GM12878 (cell line): ENCODE measurements around the gene HTT-AS. TPM values are rescaled to one million over a fixed set of nuclear protein-coding genes. Genes with fewer than 3 reads are reported as not detected.

Experiments
- ATAC-seq: fragments of 200-7000 bp; cut with Tn5 transposase; 3 replicates; pipeline ENCODE4 v1.9.1; 2020; ENCODE audit warnings: mild to moderate bottlenecking, moderate library complexity
- Bru-seq: library from RNA; stranded (reverse); fragments of 400-500 nt; gene quantifications from one replicate; lab custom pipeline; 2021; lab: Mats Ljungman, UMichigan
- BruChase-seq, 2 experiments: library from RNA; stranded (reverse); fragments of 400-500 nt; gene quantifications; one replicate each; lab custom pipeline; 2021; lab: Mats Ljungman, UMichigan
- BruUV-seq: library from RNA; stranded (reverse); fragments of 400-500 nt; replicated peaks from 2 replicates; lab custom pipeline; 2021; lab: Mats Ljungman, UMichigan
- CTCF ChIA-PET: fragments of 300-600 bp; sonication (Branson Sonifier 250); formaldehyde crosslinking; extraction: SDS; loops from one replicate; lab custom pipeline; 2021; ENCODE audit warnings: inconsistent platforms; lab: Yijun Ruan, JAX
- POLR2A ChIA-PET: fragments of 350-600 bp; formaldehyde crosslinking; extraction: SDS; loops from one replicate; lab custom pipeline; 2021; ENCODE audit warnings: inconsistent platforms; lab: Charles Lee
- RAD21 ChIA-PET: fragments of 300-600 bp; sonication (Branson Sonifier 250); formaldehyde crosslinking; loops from one replicate; lab custom pipeline; 2023; ENCODE audit warnings: antibody characterized with exemption; ENCODE audit not compliant: unreplicated experiment; lab: Charles Lee
- SMC1A ChIA-PET: fragments of 300-600 bp; sonication (Branson Sonifier 250); formaldehyde crosslinking; loops from one replicate; lab custom pipeline; 2023; ENCODE audit not compliant: unreplicated experiment, uncharacterized antibody; lab: Charles Lee
- DNase-seq: peaks from one replicate; pipeline ENCODE4 v3.0.0-alpha.2; 2011; ENCODE audit warnings: low read depth, low spot score
- FAIRE-seq: peaks from 3 replicates; lab custom pipeline; 2011; peaks lifted over from hg19 to GRCh38; lab: Jason Lieb, UNC
- H2AFZ ChIP-seq: 2 replicates; pipeline ENCODE4 v1.6.0; 2011; ENCODE audit warnings: low read depth, low read length, control low read depth; ENCODE audit not compliant: control insufficient read depth
- H3K27ac ChIP-seq: 2 replicates; pipeline ENCODE4 v1.5.1; 2011; ENCODE audit warnings: control low read depth; ENCODE audit not compliant: control insufficient read depth, insufficient read depth
- H3K27me3 ChIP-seq, 2 experiments: replicated peaks in 1 of 2; 2 replicates each; pipeline versions ENCODE4 v1.6.0 to v1.6.1; 2011; ENCODE audit warnings: low read length in 1 of 2; ENCODE audit not compliant: control insufficient read depth in 2 of 2, insufficient read depth in 2 of 2
- H3K36me3 ChIP-seq, 2 experiments: 2 replicates each; pipeline ENCODE4 v1.5.1; 2011; ENCODE audit warnings: low read length in 1 of 2; ENCODE audit not compliant: control insufficient read depth in 2 of 2, insufficient read depth in 2 of 2
- H3K4me1 ChIP-seq: 2 replicates; pipeline ENCODE4 v1.6.1; 2011; ENCODE audit warnings: mild to moderate bottlenecking, low read length, moderate library complexity, mixed read lengths; ENCODE audit not compliant: control insufficient read depth, insufficient read depth
- H3K4me2 ChIP-seq: 2 replicates; pipeline ENCODE4 v1.6.0; 2011; ENCODE audit warnings: control low read depth; ENCODE audit not compliant: control insufficient read depth, insufficient read depth
- H3K4me3 ChIP-seq: fragments of 200-600 bp; sonication (generic); 2 replicates; pipeline ENCODE4 v1.5.1; 2016
- H3K79me2 ChIP-seq: 2 replicates; pipeline ENCODE4 v1.6.0; 2011; ENCODE audit warnings: low read length; ENCODE audit not compliant: control insufficient read depth, insufficient read depth
- H3K9ac ChIP-seq: 2 replicates; pipeline ENCODE4 v1.8.0; 2011; ENCODE audit warnings: low read length, control low read depth, mixed read lengths; ENCODE audit not compliant: control insufficient read depth, insufficient read depth
- H3K9me3 ChIP-seq: replicated peaks from 3 replicates; pipeline ENCODE4 v1.5.1; 2011; ENCODE audit warnings: mild to moderate bottlenecking, low read length; ENCODE audit not compliant: control insufficient read depth, insufficient read depth
- H4K20me1 ChIP-seq: 2 replicates; pipeline ENCODE4 v1.6.0; 2011; ENCODE audit not compliant: control insufficient read depth, insufficient read depth
- BCLAF1 ChIP-seq: fragments of 450-650 bp; IDR thresholded peaks from 2 replicates; pipeline ENCODE4 v1.6.1; 2017; ENCODE audit warnings: antibody characterized with exemption, mild to moderate bottlenecking, moderate library complexity
- CHD1 ChIP-seq: IDR thresholded peaks from 2 replicates; pipeline ENCODE4 v1.6.1; 2012; ENCODE audit warnings: low read depth, low read length, improper control_type of control experiment
- CHD4 ChIP-seq: fragments of 200-600 bp; sonication (generic); IDR thresholded peaks from 2 replicates; pipeline ENCODE4 v1.6.1; 2016; ENCODE audit warnings: mild to moderate bottlenecking
- EP300 ChIP-seq, 2 experiments: fragments of 150-350 bp in 1 of 2; IDR thresholded peaks; 2 replicates each; pipeline ENCODE4 v1.6.1; 2011 to 2012; ENCODE audit warnings: low read depth in 2 of 2, low read length in 2 of 2, borderline replicate concordance in 1 of 2, improper control_type of control experiment in 1 of 2, inconsistent platforms in 1 of 2; ENCODE audit not compliant: control insufficient read depth in 1 of 2
- ETV6 ChIP-seq, 2 experiments: fragments of 450-650 bp in 1 of 2; IDR thresholded peaks in 1 of 2; conservative IDR thresholded peaks in 1 of 2; 2 replicates each; pipeline ENCODE4 v1.6.1; 2014; ENCODE audit warnings: antibody characterized with exemption in 1 of 2, borderline replicate concordance in 1 of 2, low read depth in 1 of 2, mild to moderate bottlenecking in 1 of 2, moderate library complexity in 1 of 2
- FOXM1 ChIP-seq: IDR thresholded peaks from 2 replicates; pipeline ENCODE4 v1.6.1; 2012; ENCODE audit warnings: low read depth, mild to moderate bottlenecking, inconsistent platforms, low read length, moderate library complexity
- MEF2A ChIP-seq: IDR thresholded peaks from 2 replicates; pipeline ENCODE4 v1.6.1; 2011; ENCODE audit warnings: low read depth, mild to moderate bottlenecking, low read length, moderate library complexity; ENCODE audit not compliant: insufficient read depth
- MEF2B ChIP-seq: fragments of 450-650 bp; IDR thresholded peaks from 2 replicates; pipeline ENCODE4 v1.6.1; 2018; ENCODE audit warnings: mild to moderate bottlenecking, moderate library complexity; ENCODE audit not compliant: partially characterized antibody, poor library complexity, severe bottlenecking
- MTA2 ChIP-seq: fragments of 450-650 bp; IDR thresholded peaks from 2 replicates; pipeline ENCODE4 v1.6.1; 2016; ENCODE audit warnings: low read depth, mild to moderate bottlenecking, moderate library complexity
- NFXL1 ChIP-seq: fragments of 450-650 bp; IDR thresholded peaks from 2 replicates; pipeline ENCODE4 v1.6.1; 2017; ENCODE audit warnings: antibody characterized with exemption, mild to moderate bottlenecking, borderline replicate concordance
- PML ChIP-seq: IDR thresholded peaks from 2 replicates; pipeline ENCODE4 v1.6.1; 2012; ENCODE audit warnings: low read length, inconsistent platforms
- SMARCA5 ChIP-seq: fragments of 450-650 bp; IDR thresholded peaks from 2 replicates; pipeline ENCODE4 v1.6.1; 2017; ENCODE audit warnings: mild to moderate bottlenecking
- STAT3 ChIP-seq: IDR thresholded peaks from 2 replicates; pipeline ENCODE4 v1.6.1; 2011; ENCODE audit warnings: low read depth, low read length, improper control_type of control experiment
- SUPT20H ChIP-seq: IDR thresholded peaks from 2 replicates; pipeline ENCODE4 v1.6.1; 2011; ENCODE audit warnings: low read depth, mild to moderate bottlenecking, low read length, moderate library complexity, borderline replicate concordance; ENCODE audit not compliant: control insufficient read depth
- YY1 ChIP-seq: IDR thresholded peaks from 2 replicates; pipeline ENCODE4 v1.6.1; 2011; ENCODE audit warnings: low read depth, mild to moderate bottlenecking, low read length
- ZNF207 ChIP-seq: fragments of 450-650 bp; IDR thresholded peaks from 2 replicates; pipeline ENCODE4 v1.6.1; 2014; ENCODE audit warnings: antibody characterized with exemption, mild to moderate bottlenecking, borderline replicate concordance
- ZNF384 ChIP-seq: IDR thresholded peaks from 2 replicates; pipeline ENCODE4 v1.6.1; 2012; ENCODE audit warnings: low read depth, mild to moderate bottlenecking, low read length, improper control_type of control experiment, borderline replicate concordance
- WGBS: methylation state at CpG from one replicate; pipeline ENCODE4 v1.1.6; 2016; ENCODE audit warnings: low lambda C conversion rate; ENCODE audit not compliant: insufficient replicate concordance, insufficient coverage; ENCODE audit errors: missing lambda C conversion rate; 5-methylcytosine and 5-hydroxymethylcytosine counted together
- in situ Hi-C: fragments of 300-500 bp; cut with MboI; formaldehyde crosslinking; loops from 9 replicates; pipeline ENCODE4 v1.14.3; 2018; ENCODE audit warnings: mixed read lengths
- intact Hi-C: fragments of 100-400 bp; cut with micrococcal nuclease; formaldehyde crosslinking; loops from one replicate; pipeline ENCODE4 v1.14.2; 2022; ENCODE audit not compliant: unreplicated experiment
- long read RNA-seq, 2 experiments: library from polyadenylated mRNA; unstranded; transcript quantifications; one replicate each; pipeline ENCODE4 v2.0.0, GENCODE V29; 2019 to 2020
- polyA minus RNA-seq, 3 experiments: library from RNA; depleted of rRNA, polyadenylated mRNA; stranded (reverse); fragments of >200 nt; gene quantifications; 2 replicates each; pipeline ENCODE4 v1.2.3, GENCODE V29; 2011
- polyA plus RNA-seq, 11 experiments: library from polyadenylated mRNA; depleted of rRNA in 4 of 11; unstranded in 6 of 11; stranded (reverse) in 5 of 11; fragments of >200 nt; fragmentation: Nextera tagmentation in 4 of 11; fragmentation: Illumina TruSeq in 1 of 11; extraction: Ambion mirVana in 4 of 11; extraction: Trizol in 1 of 11; gene quantifications; 1 replicate in 1 of 11; 2 replicates in 10 of 11; pipeline versions ENCODE4 v1.2.1 to v1.2.3, GENCODE V29; 2011 to 2016; ENCODE audit warnings: inconsistent platforms in 2 of 11, missing spikeins in 2 of 11, low read depth in 1 of 11
- total RNA-seq, 4 experiments: library from RNA; depleted of rRNA in 3 of 4; stranded (reverse); fragments of >200 nt in 3 of 4; fragmentation: Illumina TruSeq in 1 of 4; extraction: Trizol in 1 of 4; gene quantifications; 2 replicates each; pipeline versions ENCODE4 v1.2.1 to v1.2.3, GENCODE V29; 2013 to 2021

Gene HTT-AS
- total RNA-seq (2013; cell fraction: nucleolus; rRNA removed), result not detected in 2 replicates
- total RNA-seq (2014; rRNA removed) (not detected in 2 replicates), total RNA-seq (2014; rRNA removed; fragmentation: Illumina TruSeq; extraction: Trizol) (not detected in 2 replicates), total RNA-seq (2021) (not detected in 2 replicates), polyA plus RNA-seq (2011; rRNA removed) (not detected in 2 replicates), polyA plus RNA-seq (2014; fragmentation: Illumina TruSeq; extraction: Trizol) (not detected in 2 replicates), polyA plus RNA-seq (2014; fragmentation: Nextera tagmentation; extraction: Ambion mirVana) (not detected), polyA plus RNA-seq (2014; rRNA removed) (not detected in 2 replicates), polyA plus RNA-seq (2016; fragmentation: Nextera tagmentation; extraction: Ambion mirVana) (not detected), polyA minus RNA-seq (2011; rRNA and poly(A)+ RNA removed) (not detected in 2 replicates), Bru-seq, nascent RNA (percentile 28 among the genes with signal in this experiment), BruChase-seq, experiment 1, labeled RNA remaining after a 6-hour chase (percentile 28 among the genes with signal in this experiment), BruChase-seq, experiment 2, labeled RNA remaining after a 2-hour chase (percentile 20 among the genes with signal in this experiment)
- polyA plus RNA-seq (2011; ENCODE audit: low read depth), result not detected
- polyA plus RNA-seq (2011; cell fraction: cytosol; rRNA removed), result not detected in 2 replicates
- polyA plus RNA-seq (2011; cell fraction: nucleus; rRNA removed), result not detected in 2 replicates
- not detected in 2 replicates for polyA plus RNA-seq (2012)
- polyA minus RNA-seq (2011; cell fraction: cytosol; rRNA and poly(A)+ RNA removed), result not detected in 2 replicates
- polyA minus RNA-seq (2011; cell fraction: nucleus; rRNA and poly(A)+ RNA removed), result not detected in 2 replicates
- long read RNA-seq, experiment 1, result 0 reads
- long read RNA-seq, experiment 2, result 0 reads

GRCh38 chr4:3074078-3074845 is at the start of gene HTT-AS, which contains the start of gene HTT:
Gene HTT-AS (minus strand): TSS chr4:3074538.
Gene HTT (plus strand): TSS chr4:3074681. CDS start chr4:3074826, 145 bp downstream.
- peak within 1 kb of the TSS; percentile 93 for H3K9ac ChIP-seq
- DNase-seq (peak; percentile 68), FAIRE-seq (peak; percentile 73), ATAC-seq (peak; percentile 76)
- H3K9me3 ChIP-seq, result no peaks in the 10 kb centered on the region
- H3K27me3 ChIP-seq, result no peaks in the 10 kb centered on the region
- ChIA-PET CTCF (no interaction called here), RAD21 (interaction anchor here (0.7 kb wide), 1 partner anchor 32 kb away, joined by 3 read pairs; no protein-coding TSS in a partner anchor), SMC1A (no interaction called here), POLR2A (interaction anchor here (1.2 to 2.7 kb wide), 4 partner anchors 9 to 138 kb away, joined by 4 to 7 read pairs (median 6); no protein-coding TSS in a partner anchor)
- intact Hi-C loops, result loop anchor here (10.0 kb wide), 1 partner anchor 809 kb away; the partner anchor contains the start of gene MXD4
- H3K4me3 ChIP-seq, result peak within 1 kb of the TSS; percentile 100
- no TSS peak for BruUV-seq
- 1% methylated on average over 51 of the region's 81 CpGs for WGBS
- no peaks in the 10 kb centered on the region for H4K20me1 ChIP-seq
- peaks cover 8% of the 10 kb centered on the region for H3K4me1 ChIP-seq
- H3K4me2 ChIP-seq, result peak within 1 kb of the TSS; percentile 94
- peak within 1 kb of the TSS; percentile 99 for H2AFZ ChIP-seq
- peaks cover 42% of the 10 kb centered on the region for H3K79me2 ChIP-seq
- H3K36me3 ChIP-seq, result no peaks in the 10 kb centered on the region
- peak within 1 kb of the TSS; percentile 94 for H3K27ac ChIP-seq
- in situ Hi-C loops, result no loop called here
- TF ChIP-seq SMARCA5 (peak; percentile 75; the same call in 1 of the 2 replicates), MEF2B (no peak), MTA2 (no peak), SUPT20H (no peak), ZNF207 (peak; percentile 72; the same call in 1 of the 2 replicates), PML (no peak), NFXL1 (no peak), STAT3 (no peak), FOXM1 (no peak), BCLAF1 (no peak), YY1 (peak; percentile 96), CHD4 (no peak), ZNF384 (no peak), MEF2A (no peak), CHD1 (no peak), ETV6 (conservative IDR thresholded peaks at IDR 0.05 in 1 of 2, IDR thresholded peaks at IDR 0.05 in 1 of 2; ENCODE audit: borderline replicate concordance in 1 of 2, low read depth in 1 of 2) (no peak), EP300 (IDR thresholded peaks at IDR 0.05; ENCODE audit: borderline replicate concordance in 1 of 2, control insufficient read depth in 1 of 2, low read depth in 2 of 2, low read length in 2 of 2) (no peak)
